ENCODE data around the gene PVALEF.

PVALEF gene

GRCh38 chr17:81179220-81179619, 13.9 kb downstream of the PVALEF start:
- H3K27ac ChIP-seq (replicated peaks) = no peak overlapping the region
- no peak overlapping the region for H3K4me3 ChIP-seq (replicated peaks; ENCODE audit: insufficient read depth, low read length)
- TF ChIP-seq CTCF (IDR thresholded peaks at IDR 0.05; ENCODE audit: insufficient read depth, low read length) (no peak), REST (IDR thresholded peaks at IDR 0.05; ENCODE audit: insufficient replicate concordance, low read depth) (no peak), SPI1 (IDR thresholded peaks at IDR 0.05; ENCODE audit: borderline replicate concordance, low read depth) (no peak), GABPA (IDR thresholded peaks at IDR 0.05; ENCODE audit: low read depth) (no peak), POLR2AphosphoS5 (IDR thresholded peaks at IDR 0.05; ENCODE audit: low read depth) (no peak)
- DNase-seq (ENCODE audit: low read depth in 1 of 2, low spot score in 1 of 2) = no peak
- no peaks in the 10 kb centered on the region for H3K27me3 ChIP-seq (ENCODE audit: insufficient read depth, poor library complexity, severe bottlenecking)

GRCh38 chr17:81179861-81180260, 14.6 kb downstream of the PVALEF start:
- no peak overlapping the region for H3K27ac ChIP-seq (replicated peaks)
- H3K27me3 ChIP-seq (ENCODE audit: insufficient read depth, poor library complexity, severe bottlenecking) = peaks cover 6% of the 10 kb centered on the region

More at GRCh38 chr17:81179861-81180260, 14.6 kb downstream of the PVALEF start:
- H3K4me3 ChIP-seq (replicated peaks; ENCODE audit: insufficient read depth, low read length) = no peak overlapping the region
- no peak for DNase-seq (ENCODE audit: low read depth in 1 of 2, low spot score in 1 of 2)
- no peak for TF ChIP-seq REST (IDR thresholded peaks at IDR 0.05; ENCODE audit: insufficient replicate concordance, low read depth)
- TF ChIP-seq SPI1 (IDR thresholded peaks at IDR 0.05; ENCODE audit: borderline replicate concordance, low read depth) = no peak
- TF ChIP-seq POLR2AphosphoS5 (IDR thresholded peaks at IDR 0.05; ENCODE audit: low read depth) = no peak
- no peak for TF ChIP-seq GABPA (IDR thresholded peaks at IDR 0.05; ENCODE audit: low read depth)
- no peak for TF ChIP-seq CTCF (IDR thresholded peaks at IDR 0.05; ENCODE audit: insufficient read depth, low read length)
